ENCODE measurements around the gene PCDHB9.
"Not testable (repeated sequence)": the region's sequence is repeated elsewhere in the genome, so short reads cannot be mapped to it uniquely, and the experiment has no call there.

PCDHB9 gene

GRCh38 chr5:141186897-141187512 is at the start of gene PCDHB9:
Gene PCDHB9 (plus strand): TSS chr5:141187161. CDS start chr5:141187319, 158 bp downstream.
- DNase-seq (ENCODE audit: low spot score) = no peak

DNA sequence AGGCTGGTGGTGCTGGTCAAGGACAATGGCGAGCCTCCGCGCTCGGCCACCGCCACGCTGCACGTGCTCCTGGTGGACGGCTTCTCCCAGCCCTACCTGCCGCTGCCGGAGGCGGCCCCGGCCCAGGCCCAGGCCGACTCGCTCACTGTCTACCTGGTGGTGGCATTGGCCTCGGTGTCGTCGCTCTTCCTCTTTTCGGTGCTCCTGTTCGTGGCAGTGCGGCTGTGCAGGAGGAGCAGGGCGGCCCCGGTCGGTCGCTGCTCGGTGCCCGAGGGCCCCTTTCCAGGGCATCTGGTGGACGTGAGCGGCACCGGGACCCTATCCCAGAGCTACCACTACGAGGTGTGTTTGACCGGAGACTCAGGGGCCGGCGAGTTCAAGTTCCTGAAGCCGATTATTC is 49.6 kb upstream of the PCDHB9 start:
- DNase-seq (ENCODE audit: low spot score) = not testable (repeated sequence)

DNA sequence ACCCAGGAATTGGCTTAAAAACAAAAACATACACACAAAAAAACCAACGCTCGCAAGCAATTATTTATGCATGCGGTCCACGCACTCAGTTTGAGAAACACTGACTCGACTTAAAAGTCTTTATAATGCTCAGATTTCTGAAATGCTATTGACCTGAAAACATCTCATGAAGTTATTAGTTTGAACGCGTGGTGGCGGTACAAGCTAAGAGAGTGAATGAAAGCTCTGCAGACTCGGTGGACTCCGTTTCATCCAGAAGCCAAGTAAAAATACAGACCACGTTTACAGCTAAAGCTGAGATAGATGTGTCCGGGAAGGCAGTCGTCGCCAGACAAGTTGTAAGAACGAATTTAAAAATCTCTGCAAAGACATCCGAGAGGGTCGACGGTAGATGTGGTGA is 37.1 kb upstream of the PCDHB9 start, which contains the start of gene PCDHB6:
PCDHB6 (plus strand) TSS at position 246 of the 400 bp plus-strand sequence. CDS start 201 bp downstream, outside the sequence.
- DNase-seq (ENCODE audit: low spot score) = no peak

- DNase-seq (ENCODE audit: low spot score) = no peak
Measured at GRCh38 chr5:141150224-141150992, 36.6 kb upstream of the PCDHB9 start.

DNA sequence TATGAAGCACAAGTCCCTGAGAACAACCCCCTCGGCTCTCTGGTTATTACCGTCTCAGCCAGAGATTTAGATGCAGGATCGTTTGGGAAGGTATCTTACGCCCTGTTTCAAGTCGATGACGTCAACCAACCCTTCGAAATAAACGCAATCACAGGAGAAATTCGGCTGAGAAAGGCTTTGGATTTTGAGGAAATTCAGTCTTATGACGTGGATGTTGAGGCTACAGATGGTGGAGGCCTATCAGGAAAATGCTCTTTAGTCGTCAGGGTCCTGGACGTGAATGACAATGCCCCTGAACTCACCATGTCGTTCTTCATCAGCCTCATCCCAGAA is 36.0 kb upstream of the PCDHB9 start:
- DNase-seq (ENCODE audit: low spot score) = no peak

DNA sequence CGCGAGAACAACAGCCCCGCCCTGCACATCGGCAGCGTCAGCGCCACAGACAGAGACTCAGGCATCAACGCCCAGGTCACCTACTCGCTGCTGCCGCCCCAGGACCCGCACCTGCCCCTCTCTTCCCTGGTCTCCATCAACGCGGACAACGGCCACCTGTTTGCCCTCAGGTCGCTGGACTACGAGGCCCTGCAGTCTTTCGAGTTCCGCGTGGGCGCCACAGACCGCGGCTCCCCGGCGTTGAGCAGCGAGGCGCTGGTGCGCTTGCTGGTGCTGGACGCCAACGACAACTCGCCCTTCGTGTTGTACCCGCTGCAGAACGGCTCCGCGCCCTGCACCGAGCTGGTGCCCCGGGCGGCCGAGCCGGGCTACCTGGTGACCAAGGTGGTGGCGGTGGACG is 35.3 kb upstream of the PCDHB9 start:
- DNase-seq (ENCODE audit: low spot score) = not testable (repeated sequence)

DNA sequence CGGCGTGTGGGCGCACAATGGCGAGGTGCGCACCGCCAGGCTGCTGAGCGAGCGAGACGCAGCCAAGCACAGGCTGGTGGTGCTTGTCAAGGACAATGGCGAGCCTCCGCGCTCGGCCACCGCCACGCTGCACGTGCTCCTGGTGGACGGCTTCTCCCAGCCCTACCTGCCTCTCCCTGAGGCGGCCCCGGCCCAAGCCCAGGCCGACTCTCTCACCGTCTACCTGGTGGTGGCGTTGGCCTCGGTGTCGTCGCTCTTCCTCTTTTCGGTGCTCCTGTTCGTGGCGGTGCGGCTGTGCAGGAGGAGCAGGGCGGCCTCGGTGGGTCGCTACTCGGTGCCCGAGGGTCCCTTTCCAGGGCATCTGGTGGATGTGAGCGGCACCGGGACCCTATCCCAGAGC is 34.9 kb upstream of the PCDHB9 start:
- DNase-seq (ENCODE audit: low spot score) = not testable (repeated sequence)

- DNase-seq (ENCODE audit: low spot score) = no peak
Measured at GRCh38 chr5:141155540-141156374, 31.2 kb upstream of the PCDHB9 start.

DNA sequence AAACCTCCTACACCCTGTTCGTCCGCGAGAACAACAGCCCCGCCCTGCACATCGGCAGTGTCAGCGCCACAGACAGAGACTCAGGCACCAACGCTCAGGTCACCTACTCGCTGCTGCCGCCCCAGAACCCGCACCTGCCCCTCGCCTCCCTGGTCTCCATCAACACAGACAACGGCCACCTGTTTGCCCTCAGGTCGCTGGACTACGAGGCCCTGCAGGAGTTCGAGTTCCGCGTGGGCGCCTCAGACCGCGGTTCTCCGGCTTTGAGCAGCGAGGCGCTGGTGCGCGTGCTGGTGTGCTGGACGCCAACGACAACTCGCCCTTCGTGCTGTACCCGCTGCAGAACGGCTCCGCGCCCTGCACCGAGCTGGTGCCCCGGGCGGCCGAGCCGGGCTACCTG is 29.6 kb upstream of the PCDHB9 start:
- not testable (repeated sequence) for DNase-seq (ENCODE audit: low spot score)

DNA sequence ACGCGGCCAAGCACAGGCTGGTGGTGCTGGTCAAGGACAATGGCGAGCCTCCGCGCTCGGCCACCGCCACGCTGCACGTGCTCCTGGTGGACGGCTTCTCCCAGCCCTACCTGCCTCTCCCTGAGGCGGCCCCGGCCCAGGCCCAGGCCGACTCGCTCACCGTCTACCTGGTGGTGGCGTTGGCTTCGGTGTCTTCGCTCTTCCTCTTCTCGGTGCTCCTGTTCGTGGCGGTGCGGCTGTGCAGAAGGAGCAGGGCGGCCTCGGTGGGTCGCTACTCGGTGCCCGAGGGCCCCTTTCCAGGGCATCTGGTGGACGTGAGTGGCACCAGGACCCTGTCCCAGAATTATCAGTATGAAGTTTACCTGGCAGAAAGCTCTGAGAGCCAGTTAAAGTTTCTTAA is 29.1 kb upstream of the PCDHB9 start:
- not testable (repeated sequence) for DNase-seq (ENCODE audit: low spot score)

DNA sequence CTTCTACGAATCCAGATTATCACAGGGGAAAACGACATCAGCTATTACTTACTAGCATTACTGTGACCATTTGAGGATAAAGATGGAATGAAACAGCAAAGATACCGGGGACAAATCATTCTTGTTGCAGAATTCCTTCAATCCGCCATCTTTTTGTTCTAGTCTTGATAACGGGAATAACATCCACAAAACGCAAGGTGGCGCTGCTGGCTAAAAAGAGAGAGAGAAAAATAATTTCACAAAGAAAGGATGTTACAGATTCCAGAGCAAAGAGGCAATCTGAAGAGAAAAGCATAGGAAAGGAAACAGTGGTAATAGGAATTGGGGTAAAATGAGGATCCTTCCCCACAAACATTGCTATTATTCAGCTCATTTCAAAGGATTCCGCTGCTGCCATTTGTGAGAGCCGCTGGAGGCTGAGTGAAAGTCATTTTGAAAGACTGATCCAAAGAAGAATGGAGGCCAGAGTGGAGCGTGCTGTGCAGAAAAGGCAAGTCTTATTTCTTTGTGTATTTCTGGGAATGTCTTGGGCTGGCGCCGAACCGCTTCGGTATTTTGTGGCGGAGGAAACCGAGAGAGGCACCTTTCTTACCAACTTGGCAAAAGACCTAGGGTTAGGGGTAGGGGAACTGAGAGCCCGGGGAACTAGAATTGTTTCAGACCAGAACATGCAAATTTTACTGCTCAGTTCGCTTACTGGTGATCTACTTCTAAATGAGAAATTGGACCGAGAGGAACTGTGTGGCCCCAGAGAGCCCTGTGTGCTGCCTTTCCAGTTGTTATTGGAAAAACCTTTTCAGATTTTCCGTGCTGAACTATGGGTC is 14.4 kb upstream of the PCDHB9 start, which contains the start of gene PCDHB7:
PCDHB7 (plus strand) TSS at position 264 of the 824 bp plus-strand sequence; CDS start at position 456, 192 bp downstream.
- no peak for DNase-seq (ENCODE audit: low spot score)

DNA sequence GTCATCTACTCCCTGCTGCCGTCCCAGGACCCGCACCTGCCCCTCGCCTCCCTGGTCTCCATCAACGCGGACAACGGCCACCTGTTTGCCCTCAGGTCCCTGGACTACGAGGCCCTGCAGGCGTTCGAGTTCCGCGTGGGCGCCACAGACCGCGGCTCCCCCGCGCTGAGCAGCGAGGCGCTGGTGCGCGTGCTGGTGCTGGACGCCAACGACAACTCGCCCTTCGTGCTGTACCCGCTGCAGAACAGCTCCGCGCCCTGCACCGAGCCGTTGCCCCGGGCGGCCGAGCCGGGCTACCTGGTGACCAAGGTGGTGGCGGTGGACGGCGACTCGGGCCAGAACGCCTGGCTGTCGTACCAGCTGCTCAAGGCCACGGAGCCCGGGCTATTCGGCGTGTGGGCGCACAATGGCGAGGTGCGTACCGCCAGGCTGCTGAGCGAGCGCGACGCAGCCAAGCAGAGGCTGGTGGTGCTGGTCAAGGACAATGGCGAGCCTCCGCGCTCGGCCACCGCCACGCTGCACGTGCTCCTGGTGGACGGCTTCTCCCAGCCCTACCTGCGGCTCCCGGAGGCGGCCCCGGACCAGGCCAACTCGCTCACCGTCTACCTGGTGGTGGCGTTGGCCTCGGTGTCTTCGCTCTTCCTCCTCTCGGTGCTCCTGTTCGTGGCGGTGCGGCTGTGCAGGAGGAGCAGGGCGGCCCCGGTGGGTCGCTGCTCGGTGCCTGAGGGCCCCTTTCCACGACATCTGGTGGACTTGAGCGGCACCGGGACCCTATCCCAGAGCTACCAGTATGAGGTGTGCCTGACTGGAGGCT is 12.5 kb upstream of the PCDHB9 start:
- not testable (repeated sequence) for DNase-seq (ENCODE audit: low spot score)

GRCh38 chr5:141175933-141176332 is 11.0 kb upstream of the PCDHB9 start:
- no peak for DNase-seq (ENCODE audit: low spot score)

- DNase-seq (ENCODE audit: low spot score) = not testable (repeated sequence)
Measured at GRCh38 chr5:141177577-141178191, 9.3 kb upstream of the PCDHB9 start, which contains the start of gene PCDHB8. Gene PCDHB8 (plus strand): TSS chr5:141177790. CDS start chr5:141178035, 245 bp downstream.

DNA sequence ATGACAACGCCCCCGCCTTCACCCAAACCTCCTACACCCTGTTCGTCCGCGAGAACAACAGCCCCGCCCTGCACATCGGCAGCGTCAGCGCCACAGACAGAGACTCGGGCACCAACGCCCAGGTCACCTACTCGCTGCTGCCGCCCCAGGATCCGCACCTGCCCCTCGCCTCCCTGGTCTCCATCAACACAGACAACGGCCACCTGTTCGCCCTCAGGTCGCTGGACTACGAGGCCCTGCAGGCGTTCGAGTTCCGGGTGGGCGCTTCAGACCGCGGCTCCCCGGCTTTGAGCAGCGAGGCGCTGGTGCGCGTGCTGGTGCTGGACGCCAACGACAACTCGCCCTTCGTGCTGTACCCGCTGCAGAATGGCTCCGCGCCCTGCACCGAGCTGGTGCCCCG is 7.6 kb upstream of the PCDHB9 start:
- DNase-seq (ENCODE audit: low spot score) = not testable (repeated sequence)

DNA sequence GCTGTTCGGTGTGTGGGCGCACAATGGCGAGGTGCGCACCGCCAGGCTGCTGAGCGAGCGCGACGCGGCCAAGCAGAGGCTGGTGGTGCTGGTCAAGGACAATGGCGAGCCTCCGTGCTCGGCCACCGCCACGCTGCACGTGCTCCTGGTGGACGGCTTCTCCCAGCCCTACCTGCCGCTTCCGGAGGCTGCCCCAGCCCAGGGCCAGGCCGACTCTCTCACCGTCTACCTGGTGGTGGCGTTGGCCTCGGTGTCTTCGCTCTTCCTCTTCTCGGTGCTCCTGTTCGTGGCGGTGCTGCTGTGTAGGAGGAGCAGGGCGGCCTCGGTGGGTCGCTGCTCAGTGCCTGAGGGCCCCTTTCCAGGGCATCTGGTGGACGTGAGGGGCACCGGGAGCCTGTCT is 7.1 kb upstream of the PCDHB9 start:
- not testable (repeated sequence) for DNase-seq (ENCODE audit: low spot score)

- DNase-seq (ENCODE audit: low spot score) = no peak
Measured at GRCh38 chr5:141180313-141180712, 6.6 kb upstream of the PCDHB9 start.

GRCh38 chr5:141182248-141182647 is 4.7 kb upstream of the PCDHB9 start, which contains the start of gene PCDHB16:
Gene PCDHB16 (plus strand): TSS chr5:141182387. CDS start chr5:141182560, 173 bp downstream.
- DNase-seq (ENCODE audit: low spot score) = peak; percentile 64

- DNase-seq (ENCODE audit: low spot score) = not testable (repeated sequence)
Measured at GRCh38 chr5:141184117-141184855, 2.7 kb upstream of the PCDHB9 start.

Data from ecto neural progenitor cell (in vitro differentiated cells).